H9 (cell line): ENCODE measurements around the gene TXNL4A. TPM values are rescaled to one million over a fixed set of nuclear protein-coding genes. Genes with fewer than 3 reads are reported as not detected.
A peak's percentile ranks its signal among the peaks of the same experiment; 100 is the strongest.

Experiments used
- DNase-seq: peaks from one replicate; pipeline ENCODE4 v3.0.0-alpha.2; 2017
- H2AFZ ChIP-seq: one replicate; pipeline ENCODE4 v1.6.1; 2013; ENCODE audit warnings: mild to moderate bottlenecking, low read length, control low read depth, moderate library complexity
- H2AK5ac ChIP-seq: 2 replicates; pipeline ENCODE4 v1.6.1; 2013; ENCODE audit warnings: low read length, control low read depth, mixed read lengths; ENCODE audit not compliant: insufficient read length
- H2BK120ac ChIP-seq: one replicate; pipeline ENCODE4 v1.6.1; 2013; ENCODE audit warnings: low read depth, mild to moderate bottlenecking, low read length, control low read depth, inconsistent platforms; ENCODE audit not compliant: poor library complexity, severe bottlenecking
- H2BK12ac ChIP-seq: 2 replicates; pipeline ENCODE4 v1.6.1; 2013; ENCODE audit warnings: low read length, control low read depth, mixed read lengths, low read depth; ENCODE audit not compliant: insufficient read length
- H2BK15ac ChIP-seq: 2 replicates; pipeline ENCODE4 v1.6.1; 2013; ENCODE audit warnings: low read depth, low read length, control low read depth
- H2BK20ac ChIP-seq: one replicate; pipeline ENCODE4 v1.6.1; 2013; ENCODE audit warnings: low read depth, mild to moderate bottlenecking, low read length, control low read depth, inconsistent platforms; ENCODE audit not compliant: poor library complexity, severe bottlenecking
- H2BK5ac ChIP-seq: 2 replicates; pipeline ENCODE4 v1.6.1; 2013; ENCODE audit warnings: low read length, control low read depth, mixed read lengths; ENCODE audit not compliant: insufficient read length
- H3K14ac ChIP-seq: 2 replicates; pipeline ENCODE4 v1.6.1; 2013; ENCODE audit warnings: low read length, control low read depth; ENCODE audit not compliant: insufficient read depth
- H3K18ac ChIP-seq: 2 replicates; pipeline ENCODE4 v1.6.1; 2013; ENCODE audit warnings: low read depth, mild to moderate bottlenecking, mixed read lengths, low read length, control low read depth; ENCODE audit not compliant: insufficient read length
- H3K23ac ChIP-seq: 2 replicates; pipeline ENCODE4 v1.6.1; 2013; ENCODE audit warnings: low read length, control low read depth, mixed read lengths, low read depth; ENCODE audit not compliant: insufficient read length
- H3K23me2 ChIP-seq: 2 replicates; pipeline ENCODE4 v1.6.1; 2013; ENCODE audit warnings: low read depth, mild to moderate bottlenecking, mixed read lengths, low read length, control low read depth; ENCODE audit not compliant: insufficient read length, poor library complexity, severe bottlenecking
- H3K27ac ChIP-seq: 2 replicates; pipeline ENCODE4 v1.5.1; 2013; ENCODE audit warnings: low read length, control low read depth, mixed read lengths, low read depth; ENCODE audit not compliant: insufficient read length
- H3K27me3 ChIP-seq: 2 replicates; pipeline ENCODE4 v1.6.1; 2013; ENCODE audit warnings: low read length, control low read depth, inconsistent platforms; ENCODE audit not compliant: insufficient read depth
- H3K4ac ChIP-seq: 2 replicates; pipeline ENCODE4 v1.6.1; 2013; ENCODE audit warnings: low read depth, mild to moderate bottlenecking, control low read depth, inconsistent platforms, low read length, moderate library complexity
- H3K4me1 ChIP-seq: 2 replicates; pipeline ENCODE4 v1.6.1; 2013; ENCODE audit warnings: low read length, control low read depth, inconsistent platforms; ENCODE audit not compliant: insufficient read depth
- H3K4me2 ChIP-seq: 2 replicates; pipeline ENCODE4 v1.6.1; 2013; ENCODE audit warnings: low read length, control low read depth, mixed read lengths; ENCODE audit not compliant: insufficient read length, insufficient read depth
- H3K56ac ChIP-seq: 2 replicates; pipeline ENCODE4 v1.6.1; 2013; ENCODE audit warnings: low read depth, mild to moderate bottlenecking, mixed read lengths, low read length, control low read depth; ENCODE audit not compliant: insufficient read length
- H3K79me1 ChIP-seq: 2 replicates; pipeline ENCODE4 v1.6.1; 2013; ENCODE audit warnings: low read depth, mild to moderate bottlenecking, moderate library complexity, low read length, control low read depth, inconsistent platforms; ENCODE audit not compliant: insufficient read depth, poor library complexity, severe bottlenecking
- H3K79me2 ChIP-seq: 2 replicates; pipeline ENCODE4 v1.6.1; 2013; ENCODE audit warnings: low read length, control low read depth, inconsistent platforms; ENCODE audit not compliant: insufficient read depth
- H3K9ac ChIP-seq: 2 replicates; pipeline ENCODE4 v1.6.1; 2013; ENCODE audit warnings: low read length, control low read depth, mixed read lengths; ENCODE audit not compliant: insufficient read length; ENCODE audit errors: extremely low read depth
- H3K9me3 ChIP-seq: one replicate; pipeline ENCODE4 v1.6.1; 2013; ENCODE audit warnings: low read depth, low read length, inconsistent platforms; ENCODE audit not compliant: control insufficient read depth
- H3T11ph ChIP-seq: one replicate; pipeline ENCODE4 v1.6.1; 2013; ENCODE audit warnings: mild to moderate bottlenecking, low read length, control low read depth, inconsistent platforms
- H4K20me1 ChIP-seq: one replicate; pipeline ENCODE4 v1.6.1; 2013; ENCODE audit not compliant: control insufficient read depth, insufficient read length, insufficient read depth
- H4K5ac ChIP-seq: 2 replicates; pipeline ENCODE4 v1.6.1; 2013; ENCODE audit warnings: low read depth, mild to moderate bottlenecking, mixed read lengths, low read length, control low read depth; ENCODE audit not compliant: insufficient read length
- H4K8ac ChIP-seq: replicated peaks from 2 replicates; pipeline ENCODE4 v1.6.1; 2013; ENCODE audit warnings: low read length, control low read depth, mixed read lengths, low read depth; ENCODE audit not compliant: insufficient read length
- H4K91ac ChIP-seq: 2 replicates; pipeline ENCODE4 v1.6.1; 2013; ENCODE audit warnings: low read depth, mild to moderate bottlenecking, moderate library complexity, mixed read lengths, low read length, control low read depth; ENCODE audit not compliant: insufficient read length
- H3K27ac Mint-ChIP-seq, 3 experiments: 2 replicates in 2 of 3; 3 replicates in 1 of 3; pipeline ENCODE4 v1.8.0; 2020 to 2021; ENCODE audit warnings: mixed read lengths in 3 of 3, mild to moderate bottlenecking in 1 of 3, moderate library complexity in 1 of 3
- H3K27me3 Mint-ChIP-seq: 2 replicates; pipeline ENCODE4 v1.8.0; 2021; ENCODE audit warnings: low read depth, mild to moderate bottlenecking, moderate library complexity, mixed read lengths
- H3K36me3 Mint-ChIP-seq, 3 experiments: 2 replicates in 2 of 3; 3 replicates in 1 of 3; pipeline ENCODE4 v1.8.0; 2020 to 2021; ENCODE audit warnings: low read depth in 3 of 3, mixed read lengths in 3 of 3; ENCODE audit not compliant: insufficient read depth in 1 of 3
- H3K4me1 Mint-ChIP-seq, 2 experiments: 2 replicates each; pipeline ENCODE4 v1.8.0; 2020; ENCODE audit warnings: mixed read lengths in 2 of 2
- H3K4me3 Mint-ChIP-seq, 2 experiments: 2 replicates in 1 of 2; 3 replicates in 1 of 2; pipeline ENCODE4 v1.8.0; 2020 to 2021; ENCODE audit warnings: mild to moderate bottlenecking in 2 of 2, mixed read lengths in 2 of 2, moderate library complexity in 1 of 2
- H3K9me3 Mint-ChIP-seq, 2 experiments: 2 replicates in 1 of 2; 3 replicates in 1 of 2; pipeline ENCODE4 v1.8.0; 2020; ENCODE audit warnings: mild to moderate bottlenecking in 2 of 2, mixed read lengths in 2 of 2, moderate library complexity in 1 of 2
- WGBS: extraction: QIAGEN DNeasy Blood & Tissue Kit; methylation state at CpG from one replicate; pipeline ENCODE4 v1.1.7; 2013; ENCODE audit warnings: missing lambda C conversion rate, low lambda C conversion rate, mixed read lengths; ENCODE audit not compliant: insufficient read length; ENCODE audit errors: extremely low coverage; 5-methylcytosine and 5-hydroxymethylcytosine counted together
- total RNA-seq: library from RNA; stranded (reverse); gene quantifications from 2 replicates; pipeline ENCODE4 v1.2.1, GENCODE V29; 2021
- TF ChIP-seq, protein P1 (sequence below): fragments of 200-600 bp; sonication (generic); conservative IDR thresholded peaks from 3 replicates; pipeline ENCODE4 v1.8.0; 2021; ENCODE audit warnings: antibody characterized with exemption, mild to moderate bottlenecking

TXNL4A gene
- total RNA-seq, 1 experiment from 2014 or later = 163 TPM

- Mint-ChIP-seq H3K27me3 (peaks cover 83% of the 10 kb centered on the region), H3K4me3 (peak overlapping the region; percentile 31 to 73; a peak in 4 of 5 replicates), H3K9me3 (no peaks in the 10 kb centered on the region; a peak in 1 of 5 replicates), H3K36me3 (peaks cover 0 to 4% (median 0%) of the 10 kb centered on the region in 3 experiments; a peak in 1 of 7 replicates), H3K27ac (no peak overlapping the region), H3K4me1 (peaks cover 17 to 25% of the 10 kb centered on the region in 2 experiments)
- Histone ChIP-seq H2BK15ac (no peak overlapping the region), H3K23me2 (peaks cover 4% of the 10 kb centered on the region), H3K14ac (no peak overlapping the region), H3K23ac (no peak overlapping the region), H2BK120ac (no peak overlapping the region), H3K56ac (no peak overlapping the region), H4K91ac (no peak overlapping the region), H3K4me2 (peak overlapping the region; percentile 43), H2BK5ac (no peak overlapping the region), H4K20me1 (no peaks in the 10 kb centered on the region), H3T11ph (no peak overlapping the region), H2AK5ac (no peak overlapping the region), H4K5ac (no peak overlapping the region), H4K8ac (no peak overlapping the region), H3K4ac (no peak overlapping the region), H3K79me2 (no peaks in the 10 kb centered on the region), H3K9me3 (no peaks in the 10 kb centered on the region), H3K4me1 (no peaks in the 10 kb centered on the region), H2BK12ac (no peak overlapping the region), H3K79me1 (no peaks in the 10 kb centered on the region), H3K18ac (no peak overlapping the region), H3K27ac (no peak overlapping the region), H2AFZ (no peak overlapping the region), H2BK20ac (no peak overlapping the region), H3K9ac (no peak overlapping the region), H3K27me3 (peaks cover 17% of the 10 kb centered on the region)
- TF ChIP-seq, protein P1, sequence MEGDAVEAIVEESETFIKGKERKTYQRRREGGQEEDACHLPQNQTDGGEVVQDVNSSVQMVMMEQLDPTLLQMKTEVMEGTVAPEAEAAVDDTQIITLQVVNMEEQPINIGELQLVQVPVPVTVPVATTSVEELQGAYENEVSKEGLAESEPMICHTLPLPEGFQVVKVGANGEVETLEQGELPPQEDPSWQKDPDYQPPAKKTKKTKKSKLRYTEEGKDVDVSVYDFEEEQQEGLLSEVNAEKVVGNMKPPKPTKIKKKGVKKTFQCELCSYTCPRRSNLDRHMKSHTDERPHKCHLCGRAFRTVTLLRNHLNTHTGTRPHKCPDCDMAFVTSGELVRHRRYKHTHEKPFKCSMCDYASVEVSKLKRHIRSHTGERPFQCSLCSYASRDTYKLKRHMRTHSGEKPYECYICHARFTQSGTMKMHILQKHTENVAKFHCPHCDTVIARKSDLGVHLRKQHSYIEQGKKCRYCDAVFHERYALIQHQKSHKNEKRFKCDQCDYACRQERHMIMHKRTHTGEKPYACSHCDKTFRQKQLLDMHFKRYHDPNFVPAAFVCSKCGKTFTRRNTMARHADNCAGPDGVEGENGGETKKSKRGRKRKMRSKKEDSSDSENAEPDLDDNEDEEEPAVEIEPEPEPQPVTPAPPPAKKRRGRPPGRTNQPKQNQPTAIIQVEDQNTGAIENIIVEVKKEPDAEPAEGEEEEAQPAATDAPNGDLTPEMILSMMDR = no peak
- WGBS = no CpG with 5 or more reads among the region's 43 CpGs
- DNase-seq = no peak
Observed at GRCh38 chr18:79952456-79952995, 35.8 kb downstream of the TXNL4A start.
